HepG2 (cell line): ENCODE measurements around the gene CALML6. TPM values are rescaled to one million over a fixed set of nuclear protein-coding genes. Genes with fewer than 3 reads are reported as not detected.

Source experiments
- BCL3 ChIP-seq: sonication (generic); formaldehyde crosslinking; IDR thresholded peaks from 2 replicates; pipeline ENCODE4 v1.5.1; 2020; ENCODE audit warnings: mild to moderate bottlenecking, missing genetic modification reagents, moderate library complexity
- CAMTA2 ChIP-seq: sonication (generic); formaldehyde crosslinking; IDR thresholded peaks from 2 replicates; pipeline ENCODE4 v1.4.0; 2020; ENCODE audit warnings: mild to moderate bottlenecking, missing genetic modification reagents, borderline replicate concordance
- CBX2 ChIP-seq, 2 experiments: fragments of 200-600 bp in 1 of 2; sonication (generic); formaldehyde crosslinking in 1 of 2; IDR thresholded peaks; 2 replicates each; pipeline versions ENCODE4 v1.7.0 to v1.8.1; 2018 to 2022; ENCODE audit warnings: low read depth in 2 of 2, low read length in 1 of 2, mild to moderate bottlenecking in 1 of 2, missing genetic modification reagents in 1 of 2
- FOXK1 ChIP-seq: sonication (generic); formaldehyde crosslinking; IDR thresholded peaks from 2 replicates; pipeline ENCODE4 v1.4.0; 2020; ENCODE audit warnings: low read depth, missing genetic modification reagents, borderline replicate concordance
- HCFC1 ChIP-seq: fragments of 150-350 bp; IDR thresholded peaks from 2 replicates; pipeline ENCODE4 v1.6.1; 2014; ENCODE audit warnings: low read depth, low read length
- HMG20B ChIP-seq: conservative IDR thresholded peaks from 2 replicates; pipeline ENCODE4 v1.6.1; 2016; ENCODE audit warnings: missing genetic modification reagents, missing compliant biosample characterization
- MAZ ChIP-seq, 2 experiments: sonication (generic) in 1 of 2; formaldehyde crosslinking in 1 of 2; IDR thresholded peaks; 2 replicates each; pipeline versions ENCODE4 v1.5.0 to v1.6.1; 2012 to 2020; ENCODE audit warnings: low read depth in 2 of 2, mild to moderate bottlenecking in 2 of 2, borderline replicate concordance in 1 of 2, improper control_type of control experiment in 1 of 2, low read length in 1 of 2, missing genetic modification reagents in 1 of 2, moderate library complexity in 1 of 2
- POLR2AphosphoS2 ChIP-seq: IDR thresholded peaks from 2 replicates; pipeline ENCODE4 v1.6.1; 2011; ENCODE audit warnings: low read depth, low read length, improper control_type of control experiment
- RBAK ChIP-seq: sonication (generic); formaldehyde crosslinking; IDR thresholded peaks from 2 replicates; pipeline ENCODE4 v1.5.1; 2020; ENCODE audit warnings: mild to moderate bottlenecking, missing genetic modification reagents
- SIN3A ChIP-seq: IDR thresholded peaks from 2 replicates; pipeline ENCODE4 v1.6.1; 2011; ENCODE audit warnings: low read depth, mild to moderate bottlenecking, control low read depth, low read length, borderline replicate concordance
- TERF1 ChIP-seq: sonication (generic); formaldehyde crosslinking; IDR thresholded peaks from 2 replicates; pipeline ENCODE4 v1.8.0; 2022; ENCODE audit warnings: mild to moderate bottlenecking, missing genetic modification reagents, moderate library complexity
- TP53 ChIP-seq: sonication (generic); formaldehyde crosslinking; conservative IDR thresholded peaks from 2 replicates; pipeline ENCODE4 v1.4.0; 2020; ENCODE audit warnings: missing genetic modification reagents
- TRIM24 ChIP-seq: sonication (generic); formaldehyde crosslinking; IDR thresholded peaks from 2 replicates; pipeline ENCODE4 v1.8.0; 2022; ENCODE audit warnings: mild to moderate bottlenecking, missing genetic modification reagents
- ZBTB26 ChIP-seq: IDR thresholded peaks from 2 replicates; pipeline ENCODE4 v1.6.1; 2016; ENCODE audit warnings: missing compliant biosample characterization, missing genetic modification reagents, borderline replicate concordance
- ZBTB3 ChIP-seq: sonication (generic); formaldehyde crosslinking; IDR thresholded peaks from 2 replicates; pipeline ENCODE4 v1.4.0; 2020; ENCODE audit warnings: low read depth, mild to moderate bottlenecking, moderate library complexity, missing genetic modification reagents, borderline replicate concordance
- ZNF253 ChIP-seq: sonication (generic); formaldehyde crosslinking; IDR thresholded peaks from 2 replicates; pipeline ENCODE4 v1.8.0; 2022; ENCODE audit warnings: mild to moderate bottlenecking, missing genetic modification reagents, borderline replicate concordance
- ZNF274 ChIP-seq: sonication (generic); formaldehyde crosslinking; IDR thresholded peaks from 2 replicates; pipeline ENCODE4 v1.5.1; 2020; ENCODE audit warnings: mild to moderate bottlenecking, missing genetic modification reagents
- ZNF292 ChIP-seq: sonication (generic); formaldehyde crosslinking; IDR thresholded peaks from 2 replicates; pipeline ENCODE4 v1.8.1; 2022; ENCODE audit warnings: mild to moderate bottlenecking, low read depth, missing genetic modification reagents, borderline replicate concordance
- ZNF558 ChIP-seq: sonication (generic); formaldehyde crosslinking; IDR thresholded peaks from 2 replicates; pipeline ENCODE4 v1.9.0; 2022; ENCODE audit warnings: mild to moderate bottlenecking, missing genetic modification reagents, borderline replicate concordance
- ZNF614 ChIP-seq: IDR thresholded peaks from 2 replicates; pipeline ENCODE4 v1.6.1; 2018; ENCODE audit warnings: missing biosample characterization, missing genetic modification reagents, inconsistent platforms, borderline replicate concordance
- polyA plus RNA-seq, 8 experiments: library from polyadenylated mRNA; depleted of rRNA in 3 of 8; stranded (reverse) in 7 of 8; unstranded in 1 of 8; fragments of >200 nt; fragmentation: Illumina TruSeq in 4 of 8; extraction: Trizol in 4 of 8; gene quantifications; 2 replicates each; pipeline versions ENCODE4 v1.2.1 to v1.2.3, GENCODE V29; 2011 to 2016; ENCODE audit warnings: low read depth in 4 of 8, missing spikeins in 1 of 8, mixed read lengths in 1 of 8; ENCODE audit not compliant: insufficient read depth in 1 of 8
- total RNA-seq, 5 experiments: library from RNA; depleted of rRNA; stranded (reverse); fragments of >200 nt; fragmentation: Illumina TruSeq; extraction: Trizol; gene quantifications; 2 replicates each; pipeline ENCODE4 v1.2.3, GENCODE V29; 2016; ENCODE audit warnings: low read depth in 1 of 5
- TF ChIP-seq, protein P1 (sequence below): sonication (generic); formaldehyde crosslinking; IDR thresholded peaks from 2 replicates; pipeline ENCODE4 v1.4.0; 2020; ENCODE audit warnings: missing genetic modification reagents

CALML6 gene
- total and polyA plus RNA-seq, 2 of the 13 experiments (the other 11 are each of a cell fraction or from before 2014, with no cell fraction given) = 0.11 to 0.12 TPM

- TF ChIP-seq CBX2 (IDR thresholded peaks at IDR 0.05; ENCODE audit: low read depth, low read length) (no peak), CBX2 (CRISPR knock-in tag; IDR thresholded peaks at IDR 0.05; ENCODE audit: low read depth) (no peak), HCFC1 (no peak), ZNF253 (CRISPR knock-in tag) (no peak; the same call in 1 of the 2 replicates), FOXK1 (peak; percentile 15; the same call in 1 of the 2 replicates), SIN3A (peak; percentile 70; the same call in 1 of the 2 replicates), ZNF558 (no peak), ZNF292 (CRISPR knock-in tag) (peak; percentile 74; the same call in 1 of the 2 replicates), ZNF274 (peak; percentile 60; the same call in 1 of the 2 replicates), MAZ (IDR thresholded peaks at IDR 0.05; ENCODE audit: borderline replicate concordance, low read depth, low read length) (peak; percentile 55; the same call in 1 of the 2 replicates), MAZ (CRISPR knock-in tag; IDR thresholded peaks at IDR 0.05; ENCODE audit: low read depth) (peak; percentile 87), POLR2AphosphoS2 (no peak), TRIM24 (CRISPR knock-in tag) (no peak), TP53 (CRISPR knock-in tag) (0 out of 2 replicates have a peak, but pooled peaks have one; percentile 66), BCL3 (CRISPR knock-in tag) (peak; percentile 62; the same call in 1 of the 2 replicates), ZBTB26 (CRISPR knock-in tag) (no peak), RBAK (CRISPR knock-in tag) (no peak), CAMTA2 (CRISPR knock-in tag) (peak; percentile 58; the same call in 1 of the 2 replicates), ZNF614 (CRISPR knock-in tag) (peak; percentile 76; the same call in 1 of the 2 replicates), ZBTB3 (CRISPR knock-in tag) (0 out of 2 replicates have a peak, but pooled peaks have one; percentile 45), HMG20B (CRISPR knock-in tag) (no peak), TERF1 (CRISPR knock-in tag) (no peak)
- TF ChIP-seq, protein P1, sequence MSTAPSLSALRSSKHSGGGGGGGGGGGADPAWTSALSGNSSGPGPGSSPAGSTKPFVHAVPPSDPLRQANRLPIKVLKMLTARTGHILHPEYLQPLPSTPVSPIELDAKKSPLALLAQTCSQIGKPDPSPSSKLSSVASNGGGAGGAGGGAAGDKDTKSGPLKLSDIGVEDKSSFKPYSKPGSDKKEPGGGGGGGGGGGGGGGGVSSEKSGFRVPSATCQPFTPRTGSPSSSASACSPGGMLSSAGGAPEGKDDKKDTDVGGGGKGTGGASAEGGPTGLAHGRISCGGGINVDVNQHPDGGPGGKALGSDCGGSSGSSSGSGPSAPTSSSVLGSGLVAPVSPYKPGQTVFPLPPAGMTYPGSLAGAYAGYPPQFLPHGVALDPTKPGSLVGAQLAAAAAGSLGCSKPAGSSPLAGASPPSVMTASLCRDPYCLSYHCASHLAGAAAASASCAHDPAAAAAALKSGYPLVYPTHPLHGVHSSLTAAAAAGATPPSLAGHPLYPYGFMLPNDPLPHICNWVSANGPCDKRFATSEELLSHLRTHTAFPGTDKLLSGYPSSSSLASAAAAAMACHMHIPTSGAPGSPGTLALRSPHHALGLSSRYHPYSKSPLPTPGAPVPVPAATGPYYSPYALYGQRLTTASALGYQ (CRISPR knock-in tag) = peak; percentile 78; the same call in 1 of the 2 replicates
Measured at GRCh38 chr1:1942753-1943656, 27.9 kb downstream of the CALML6 start (continued).
